Measurements from ENCODE around the gene DNAH9. TPM values are rescaled to one million over a fixed set of nuclear protein-coding genes. Genes with fewer than 3 reads are reported as not detected.

The DNAH9 gene
- polyA plus RNA-seq, 1 experiment, result not detected

- Histone ChIP-seq H3K9me3 (ENCODE audit: control insufficient read depth, insufficient read depth, low read length) (peaks cover 47% of the 10 kb centered on the region), H3K4me3 (ENCODE audit: low read depth, low read length) (no peak overlapping the region), H3K27me3 (ENCODE audit: control insufficient read depth, insufficient read depth, low read length) (no peaks in the 10 kb centered on the region), H3K27ac (ENCODE audit: low read depth, low read length) (no peak overlapping the region)
- no peak for TF ChIP-seq CTCF (IDR thresholded peaks at IDR 0.05; ENCODE audit: low read depth, low read length)
- CTCF ChIA-PET, result no interaction called here
- DNase-seq (ENCODE audit: low read depth, low spot score), result no peak
- POLR2A ChIA-PET, result no interaction called here
Measured at GRCh38 chr17:11737313-11737679, 139.0 kb downstream of the DNAH9 start.

- CTCF ChIA-PET, result no interaction called here
- DNase-seq (ENCODE audit: low read depth, low spot score), result no peak
- H3K9me3 ChIP-seq (ENCODE audit: control insufficient read depth, insufficient read depth, low read length), result peaks cover 41% of the 10 kb centered on the region
- no peaks in the 10 kb centered on the region for H3K27me3 ChIP-seq (ENCODE audit: control insufficient read depth, insufficient read depth, low read length)
- H3K4me3 ChIP-seq (ENCODE audit: low read depth, low read length), result no peak overlapping the region
- no peak for TF ChIP-seq CTCF (IDR thresholded peaks at IDR 0.05; ENCODE audit: low read depth, low read length)
- POLR2A ChIA-PET, result no interaction called here
- no peak overlapping the region for H3K27ac ChIP-seq (ENCODE audit: low read depth, low read length)
Measured at GRCh38 chr17:11738151-11738550, 139.9 kb downstream of the DNAH9 start.

GRCh38 chr17:11739351-11739750 is 141.1 kb downstream of the DNAH9 start:
- ChIA-PET CTCF (no interaction called here), POLR2A (no interaction called here)
- Histone ChIP-seq H3K27ac (ENCODE audit: low read depth, low read length) (no peak overlapping the region), H3K27me3 (ENCODE audit: control insufficient read depth, insufficient read depth, low read length) (no peaks in the 10 kb centered on the region), H3K9me3 (ENCODE audit: control insufficient read depth, insufficient read depth, low read length) (peaks cover 42% of the 10 kb centered on the region), H3K4me3 (ENCODE audit: low read depth, low read length) (no peak overlapping the region)
- DNase-seq (ENCODE audit: low read depth, low spot score), result no peak
- no peak for TF ChIP-seq CTCF (IDR thresholded peaks at IDR 0.05; ENCODE audit: low read depth, low read length)

GRCh38 chr17:11739848-11740247 is 141.6 kb downstream of the DNAH9 start:
- ChIA-PET POLR2A (no interaction called here), CTCF (no interaction called here)
- Histone ChIP-seq H3K27me3 (ENCODE audit: control insufficient read depth, insufficient read depth, low read length) (no peaks in the 10 kb centered on the region), H3K4me3 (ENCODE audit: low read depth, low read length) (no peak overlapping the region), H3K27ac (ENCODE audit: low read depth, low read length) (no peak overlapping the region), H3K9me3 (ENCODE audit: control insufficient read depth, insufficient read depth, low read length) (peaks cover 42% of the 10 kb centered on the region)
- no peak for DNase-seq (ENCODE audit: low read depth, low spot score)
- TF ChIP-seq CTCF (IDR thresholded peaks at IDR 0.05; ENCODE audit: low read depth, low read length), result no peak

GRCh38 chr17:11742886-11743285 is 144.6 kb downstream of the DNAH9 start:
- POLR2A ChIA-PET, result no interaction called here
- CTCF ChIA-PET, result no interaction called here

More at GRCh38 chr17:11742886-11743285, 144.6 kb downstream of the DNAH9 start:
- Histone ChIP-seq H3K27me3 (ENCODE audit: control insufficient read depth, insufficient read depth, low read length) (no peaks in the 10 kb centered on the region), H3K9me3 (ENCODE audit: control insufficient read depth, insufficient read depth, low read length) (peaks cover 24% of the 10 kb centered on the region), H3K4me3 (ENCODE audit: low read depth, low read length) (no peak overlapping the region), H3K27ac (ENCODE audit: low read depth, low read length) (no peak overlapping the region)
- TF ChIP-seq CTCF (IDR thresholded peaks at IDR 0.05; ENCODE audit: low read depth, low read length), result no peak
- no peak for DNase-seq (ENCODE audit: low read depth, low spot score)
